GM21723 (cell line): Measurements from ENCODE around the gene CEP44.
"Not testable (repeated sequence)": the region's sequence is repeated elsewhere in the genome, so short reads cannot be mapped to it uniquely, and the experiment has no call there.

Source experiments
- ATAC-seq: cut with Tn5 transposase; IDR thresholded peaks from one replicate; pipeline ENCODE4 v1.9.1; 2021; ENCODE audit warnings: mild to moderate bottlenecking, moderate library complexity; ENCODE audit not compliant: unreplicated experiment

Gene CEP44, protein sequence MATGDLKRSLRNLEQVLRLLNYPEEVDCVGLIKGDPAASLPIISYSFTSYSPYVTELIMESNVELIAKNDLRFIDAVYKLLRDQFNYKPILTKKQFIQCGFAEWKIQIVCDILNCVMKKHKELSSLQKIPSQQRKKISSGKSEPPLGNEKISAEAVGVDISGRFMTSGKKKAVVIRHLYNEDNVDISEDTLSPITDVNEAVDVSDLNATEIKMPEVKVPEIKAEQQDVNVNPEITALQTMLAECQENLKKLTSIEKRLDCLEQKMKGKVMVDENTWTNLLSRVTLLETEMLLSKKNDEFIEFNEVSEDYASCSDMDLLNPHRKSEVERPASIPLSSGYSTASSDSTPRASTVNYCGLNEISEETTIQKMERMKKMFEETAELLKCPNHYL

DNA sequence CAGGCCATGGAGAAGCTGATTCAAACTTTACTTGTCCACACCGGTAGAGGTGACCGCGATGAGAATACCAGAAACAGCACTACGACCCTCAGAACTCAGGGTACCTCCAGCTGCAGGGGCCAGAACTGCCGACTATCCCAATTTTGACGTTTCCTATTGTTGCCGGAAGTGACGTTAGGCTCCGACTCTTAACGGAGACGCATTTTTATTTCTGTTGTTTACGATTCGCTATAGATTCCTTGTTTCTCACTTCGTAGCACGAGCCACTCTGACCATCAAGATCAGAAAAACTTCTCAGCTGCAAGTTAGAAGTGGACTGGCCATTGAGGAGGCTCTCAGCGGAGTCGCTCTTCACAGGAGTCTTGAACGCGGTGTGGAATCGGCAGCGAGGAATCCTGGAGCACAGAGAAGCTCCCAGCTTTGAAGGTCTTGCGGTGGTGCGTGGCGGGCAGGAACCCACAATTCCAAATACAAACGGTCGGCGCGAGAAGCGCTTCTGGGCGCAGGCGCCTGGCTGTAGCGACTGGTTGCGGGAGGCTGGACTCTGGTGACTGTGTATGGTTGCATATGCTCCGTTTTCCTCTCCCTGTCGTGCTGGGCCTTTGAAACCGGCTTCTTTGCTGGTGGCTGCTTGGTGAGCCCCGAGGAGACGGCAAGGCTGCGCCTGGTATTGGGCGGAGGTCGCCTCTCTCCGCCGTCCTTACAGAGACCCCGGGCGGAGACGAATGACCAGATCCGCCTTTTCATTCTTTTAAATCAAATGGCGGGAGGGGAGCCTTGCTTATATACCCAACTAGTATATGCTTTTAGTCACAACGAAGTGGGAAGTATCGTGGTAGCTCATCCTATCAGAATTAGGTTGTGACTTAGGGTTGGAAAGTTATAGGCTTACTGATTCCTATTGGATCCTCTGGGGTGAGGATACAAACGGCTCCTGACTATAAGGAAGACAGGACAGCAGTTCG lies at the start of gene CEP44, which contains the start of gene FBXO8:
TSS of gene CEP44 (plus strand) at position 405 of the 965 bp plus-strand sequence. CDS start 15,211 bp downstream, outside the sequence.
TSS of gene FBXO8 (minus strand) at position 161 of the 965 bp plus-strand sequence. CDS start 20,575 bp downstream, outside the sequence.
- ATAC-seq = peak; percentile 79

DNA sequence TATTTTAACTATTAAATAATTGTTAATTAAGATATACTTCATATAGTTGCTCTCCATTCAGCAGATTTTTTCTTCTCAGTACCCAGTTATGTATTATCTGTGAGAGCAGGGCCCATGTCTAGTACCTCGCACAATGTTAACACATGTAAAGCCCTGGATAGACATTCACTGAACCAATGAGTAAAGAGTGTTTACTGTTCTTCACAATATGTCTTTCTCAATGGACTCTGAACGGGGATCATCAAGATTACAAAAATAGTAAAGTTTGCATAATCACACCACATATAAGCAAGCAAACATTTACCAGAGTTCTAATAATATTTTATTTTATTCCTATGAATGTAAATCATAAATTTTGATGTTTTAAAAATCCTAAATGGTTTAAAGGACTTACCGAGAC lies 47.4 kb upstream of the CEP44 start:
- ATAC-seq = no peak

DNA sequence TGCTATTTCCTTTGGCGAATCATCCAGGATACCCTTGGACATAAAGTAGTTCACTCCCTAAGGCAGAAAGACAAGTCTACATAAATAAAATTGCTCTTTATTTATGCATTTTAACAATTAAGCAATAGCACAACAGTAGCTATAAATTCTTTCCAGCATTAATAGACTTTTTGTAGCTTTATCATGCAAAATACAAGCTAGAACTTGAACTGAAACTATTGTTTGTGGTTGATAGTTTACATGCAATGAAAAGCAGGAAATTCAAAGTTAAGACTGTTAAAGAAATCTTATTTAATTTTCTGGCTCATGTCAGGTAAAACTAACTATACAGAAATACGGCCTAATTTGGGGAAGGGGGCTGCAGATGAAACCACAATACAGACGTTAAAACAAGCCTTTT lies 42.5 kb upstream of the CEP44 start:
- ATAC-seq = no peak

DNA sequence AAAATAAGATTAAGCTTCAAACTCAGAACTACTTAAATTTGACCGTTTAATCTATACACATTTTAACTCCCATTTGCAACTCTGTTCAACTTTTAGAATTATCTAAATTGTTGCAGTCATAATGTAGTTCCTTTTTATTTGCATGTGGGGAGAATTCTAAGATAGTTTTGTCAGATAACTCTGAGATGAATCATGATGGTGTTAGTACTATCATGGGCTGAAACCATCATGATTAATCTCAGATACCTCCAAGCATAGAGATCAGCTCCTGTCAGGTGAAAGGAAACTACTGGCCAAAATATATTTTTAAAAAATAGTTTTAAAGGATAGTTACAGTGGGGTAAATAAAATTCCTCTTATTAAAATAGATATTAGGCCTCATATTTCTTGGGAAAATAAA lies 39.3 kb upstream of the CEP44 start:
- ATAC-seq = no peak

DNA sequence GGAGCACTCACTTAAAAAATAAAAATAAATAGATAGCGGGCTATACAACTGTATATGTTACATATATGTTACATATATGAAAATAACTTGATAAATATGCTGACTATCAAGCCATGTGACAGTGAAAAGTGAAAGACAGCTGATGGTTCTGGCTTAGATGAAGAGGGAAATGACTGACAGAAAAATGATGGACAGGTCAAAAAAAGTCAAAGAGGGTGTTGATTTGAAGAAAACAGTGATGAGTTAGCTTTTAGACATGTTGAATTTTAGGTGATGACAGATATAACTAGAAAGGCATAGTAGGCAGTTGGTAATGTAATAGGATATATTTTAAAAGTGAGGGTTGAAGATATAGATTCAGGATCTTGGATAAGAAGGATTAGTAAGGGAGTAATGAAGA lies 38.0 kb upstream of the CEP44 start:
- ATAC-seq = no peak

DNA sequence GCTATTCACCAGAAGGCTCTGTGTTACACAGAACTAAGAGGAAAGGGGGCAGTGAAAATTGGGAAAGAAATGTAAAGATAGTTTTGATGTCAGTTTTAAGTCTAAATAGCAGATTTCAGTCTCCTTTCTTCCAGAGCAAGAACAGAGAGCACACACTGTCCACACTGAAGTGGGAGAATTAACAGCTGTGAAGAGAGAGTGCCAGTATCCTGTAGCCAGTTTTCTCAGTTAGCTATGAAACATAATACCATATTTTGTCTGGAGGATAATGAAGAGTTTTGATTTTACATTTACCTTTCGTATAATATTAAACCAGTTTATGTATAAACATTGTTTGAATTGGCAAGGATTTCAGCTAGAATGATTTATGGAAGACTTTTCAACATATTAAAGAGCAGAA lies 35.3 kb upstream of the CEP44 start:
- ATAC-seq = no peak

DNA sequence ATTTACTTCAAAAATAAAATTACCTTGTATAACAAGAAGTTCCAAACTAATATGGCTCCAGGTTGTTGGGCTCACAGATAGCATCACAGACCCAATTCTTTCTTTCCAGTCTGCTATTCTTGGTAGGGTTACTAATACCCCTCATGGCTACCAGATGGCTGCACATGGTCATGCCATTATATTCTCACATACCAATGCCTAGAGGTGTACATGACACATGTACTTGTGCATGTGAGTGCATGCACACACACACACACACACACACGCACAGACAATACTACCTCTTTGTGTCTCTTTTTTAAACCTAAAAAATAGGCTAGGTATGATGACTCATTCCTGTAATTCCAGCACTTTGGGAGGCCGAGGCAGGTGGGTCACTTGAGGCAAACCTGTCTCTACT lies 31.3 kb upstream of the CEP44 start:
- ATAC-seq = no peak

DNA sequence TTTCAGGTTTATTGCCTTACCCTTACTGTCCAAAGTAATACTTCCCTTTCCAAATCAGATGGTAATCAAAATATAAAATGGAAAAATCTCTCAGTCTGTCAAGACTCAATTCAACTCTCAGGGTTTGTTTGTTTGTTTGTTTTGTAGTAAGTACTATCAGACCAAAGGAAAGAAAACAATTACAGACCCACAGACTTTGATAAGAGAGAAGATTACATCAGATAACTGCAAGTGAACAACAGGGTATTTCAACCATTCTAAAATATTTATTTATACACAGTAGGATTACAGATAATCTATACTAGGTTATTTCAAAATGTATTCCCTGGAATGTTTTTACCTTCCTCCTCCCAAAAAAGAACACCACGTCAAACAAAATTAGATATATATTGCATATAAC lies 29.1 kb upstream of the CEP44 start:
- ATAC-seq = no peak

DNA sequence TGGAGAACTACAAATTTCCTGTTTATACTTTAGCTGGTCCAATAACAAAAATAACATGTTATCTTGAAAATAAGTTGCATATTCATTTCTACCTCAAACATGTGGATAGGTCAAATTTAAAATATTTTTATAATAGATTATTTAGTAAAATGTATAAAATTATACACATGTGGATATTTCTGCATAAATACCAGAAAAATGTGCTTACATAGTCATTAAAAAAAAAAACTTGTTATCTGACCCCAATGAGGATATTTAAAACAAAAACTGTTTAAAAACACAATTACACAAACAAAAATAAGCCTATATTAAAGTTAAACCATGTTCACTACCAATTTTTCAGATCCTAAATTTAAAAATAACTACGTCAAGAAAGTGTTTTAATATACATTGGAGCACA lies 28.3 kb upstream of the CEP44 start:
- no peak for ATAC-seq

DNA sequence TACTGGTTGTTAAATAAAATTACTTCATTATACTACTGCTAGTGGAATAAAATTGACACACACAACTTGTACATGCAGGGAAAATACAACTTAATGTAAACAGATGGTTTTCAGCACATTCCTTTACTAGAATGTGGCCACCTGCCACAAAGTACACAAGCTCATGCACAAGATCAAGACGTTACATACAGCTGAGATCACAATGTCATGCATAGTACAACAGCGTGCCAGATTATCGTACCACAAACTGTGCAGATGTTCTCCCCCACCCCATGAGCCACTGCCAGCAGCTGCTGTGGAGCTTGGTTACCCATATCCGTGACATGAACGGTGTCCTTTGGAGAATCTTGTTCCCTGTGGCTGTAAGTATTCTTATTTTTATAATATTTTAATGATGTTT lies 27.9 kb upstream of the CEP44 start:
- ATAC-seq = no peak

DNA sequence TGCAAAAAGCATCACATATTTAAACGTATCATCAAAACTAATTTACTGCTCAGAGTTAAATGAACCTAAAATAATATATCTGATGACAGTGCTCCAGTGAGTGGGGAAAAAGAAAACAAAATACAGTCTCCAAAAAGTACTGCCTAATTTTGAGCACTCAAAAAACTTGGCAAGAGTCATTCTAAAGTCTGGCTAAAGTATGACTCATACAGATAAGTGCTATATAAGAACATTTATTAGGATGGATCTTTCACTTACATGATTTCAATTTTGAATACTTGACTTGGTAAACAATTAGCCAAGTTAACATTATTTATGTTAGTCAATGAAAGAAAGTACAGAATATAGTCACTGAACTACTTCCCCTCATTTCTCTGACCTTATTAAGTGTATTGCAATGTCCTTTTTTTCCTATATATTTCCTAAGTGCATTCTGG lies 27.4 kb upstream of the CEP44 start:
- no peak for ATAC-seq

DNA sequence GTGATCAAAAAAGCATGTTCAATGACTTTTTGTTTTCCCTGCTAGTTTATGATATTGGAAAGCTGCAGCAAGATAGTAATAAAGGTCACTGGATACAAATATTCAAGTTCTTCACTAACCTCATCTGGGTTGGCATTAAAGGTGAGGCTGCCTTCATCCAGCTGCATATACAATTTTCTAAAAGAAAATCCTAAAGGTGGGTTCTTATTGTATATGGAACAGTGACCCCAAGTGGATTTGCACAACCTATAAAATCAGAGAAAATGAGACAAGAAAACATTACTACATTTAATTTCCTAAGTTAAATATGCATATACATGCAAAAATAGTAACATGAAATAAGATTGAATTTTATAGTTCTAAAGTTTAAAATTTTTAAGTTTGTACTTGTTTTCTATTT lies 24.1 kb upstream of the CEP44 start:
- ATAC-seq = no peak

DNA sequence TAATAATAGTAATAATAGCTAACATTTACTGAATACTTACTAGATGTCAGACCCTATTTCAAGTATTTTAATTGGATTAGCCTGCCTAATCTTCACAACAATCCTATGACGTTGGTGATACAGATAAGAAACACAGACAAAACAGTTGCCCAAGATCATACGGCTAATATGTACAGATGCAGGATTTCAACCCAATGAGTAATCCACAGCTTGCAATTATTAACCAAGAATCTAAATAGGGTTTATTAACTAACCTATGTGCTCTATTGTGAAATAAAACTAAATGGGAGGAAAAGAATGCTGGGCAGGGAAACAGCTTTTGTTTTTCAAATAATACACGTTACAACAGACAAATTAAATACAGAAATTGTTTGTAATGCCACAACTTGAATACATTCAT lies 23.6 kb upstream of the CEP44 start:
- no peak for ATAC-seq

DNA sequence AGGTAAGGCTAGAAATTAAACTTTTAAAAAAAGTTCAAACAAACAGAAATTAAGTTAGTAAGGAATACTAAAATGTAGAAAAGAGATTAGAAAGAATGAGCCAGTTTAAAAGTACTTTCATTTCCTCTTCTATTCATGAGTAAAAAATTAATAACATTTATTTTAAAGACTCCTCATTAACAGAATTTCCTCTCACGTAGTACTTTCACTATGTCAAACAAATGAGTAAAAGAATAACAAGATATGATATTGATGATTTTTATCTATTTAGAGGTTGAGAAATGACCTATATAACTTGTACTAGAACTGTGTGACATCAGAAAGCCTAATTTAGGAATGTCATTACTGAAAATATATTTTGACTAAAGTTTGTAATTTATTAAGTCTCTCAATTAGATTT lies 22.3 kb upstream of the CEP44 start:
- ATAC-seq = not testable (repeated sequence)

DNA sequence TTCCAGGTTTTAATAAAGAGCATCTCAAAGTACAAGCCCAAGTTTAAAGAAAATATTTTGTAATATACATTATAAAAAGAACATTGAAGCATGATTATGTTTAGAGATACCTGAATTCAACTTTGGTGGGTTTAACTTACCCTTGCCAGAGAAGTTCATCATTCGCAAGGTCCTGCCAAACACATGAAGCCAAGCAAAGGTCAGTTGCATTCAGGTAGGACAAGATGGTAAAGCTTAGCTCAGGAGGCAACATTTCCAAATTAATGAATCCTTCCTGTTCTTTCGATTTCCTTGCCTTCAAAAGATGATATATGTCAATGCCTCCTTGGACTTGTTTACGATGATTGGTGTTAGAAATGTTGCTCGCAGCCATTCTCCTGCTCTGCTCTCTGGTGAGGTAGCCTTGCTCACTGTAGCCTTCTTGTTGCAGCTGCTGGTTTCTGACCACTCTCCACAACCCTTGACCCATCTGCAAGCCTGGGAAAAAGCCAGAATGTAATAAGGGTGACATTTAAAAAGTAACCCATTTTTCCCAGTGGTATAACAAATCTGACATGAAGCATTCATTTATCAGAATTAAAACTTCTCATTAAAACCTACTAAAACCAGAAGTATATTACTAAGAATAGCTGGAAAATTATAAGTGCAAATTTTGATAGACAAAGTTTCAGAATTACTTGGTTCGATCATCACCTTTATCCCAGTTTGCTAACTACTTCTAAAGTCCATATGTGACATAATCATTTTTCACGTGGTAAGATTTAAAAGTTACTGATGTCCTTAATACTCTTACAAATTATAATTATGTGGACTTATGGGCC lies 20.9 kb upstream of the CEP44 start:
- no peak for ATAC-seq

DNA sequence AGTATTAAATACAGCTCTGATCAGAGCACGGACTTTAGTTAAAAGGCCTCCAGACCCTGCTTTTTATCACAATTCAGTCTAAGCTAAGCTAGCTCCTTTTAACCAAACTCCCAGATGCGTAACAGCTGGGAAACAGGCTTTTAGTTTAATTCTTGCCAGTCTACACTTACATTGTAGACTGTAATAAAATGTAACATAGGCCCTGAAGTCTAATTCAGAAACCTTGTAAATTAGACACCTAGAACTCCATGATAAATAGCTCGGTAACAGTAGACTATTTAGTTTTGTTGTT lies 20.3 kb upstream of the CEP44 start:
- ATAC-seq = no peak

DNA sequence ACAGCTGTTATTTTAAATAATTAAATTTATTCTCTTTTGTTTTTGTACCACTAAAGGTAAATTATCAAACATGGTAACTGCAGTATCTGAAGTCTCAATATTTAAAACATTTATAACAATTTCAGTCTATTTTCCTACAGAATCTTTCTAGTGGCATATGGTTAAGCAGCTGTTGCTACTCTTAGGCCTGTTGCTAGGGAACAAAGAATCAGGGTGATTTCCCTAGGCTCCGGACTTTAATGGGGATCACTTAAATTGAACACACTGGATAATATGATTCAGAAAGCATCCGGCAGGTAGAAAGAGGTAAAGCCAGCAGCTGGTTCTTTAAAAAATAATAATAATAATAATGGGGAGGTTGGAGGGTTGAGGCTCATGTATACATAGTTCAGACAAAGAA lies 17.8 kb upstream of the CEP44 start:
- ATAC-seq = no peak

DNA sequence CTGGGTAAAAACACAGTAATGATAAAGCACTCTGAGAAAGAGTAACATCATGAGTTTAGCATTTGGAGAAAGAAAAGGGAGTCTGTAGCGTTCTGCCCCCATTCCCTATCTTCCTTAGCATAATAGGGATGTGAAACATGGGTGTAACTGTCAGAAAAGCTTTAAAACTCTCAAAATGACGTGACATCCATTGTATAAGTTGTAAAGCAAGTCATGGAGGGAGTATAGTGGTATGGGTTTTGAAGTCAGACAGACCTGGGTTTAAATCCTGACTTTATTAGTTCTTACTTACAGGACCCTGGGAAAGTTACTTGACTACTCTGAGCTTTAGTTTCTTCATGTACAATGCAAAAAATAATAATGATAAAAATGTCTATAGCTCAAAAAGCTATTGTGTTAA lies 17.3 kb upstream of the CEP44 start:
- no peak for ATAC-seq

DNA sequence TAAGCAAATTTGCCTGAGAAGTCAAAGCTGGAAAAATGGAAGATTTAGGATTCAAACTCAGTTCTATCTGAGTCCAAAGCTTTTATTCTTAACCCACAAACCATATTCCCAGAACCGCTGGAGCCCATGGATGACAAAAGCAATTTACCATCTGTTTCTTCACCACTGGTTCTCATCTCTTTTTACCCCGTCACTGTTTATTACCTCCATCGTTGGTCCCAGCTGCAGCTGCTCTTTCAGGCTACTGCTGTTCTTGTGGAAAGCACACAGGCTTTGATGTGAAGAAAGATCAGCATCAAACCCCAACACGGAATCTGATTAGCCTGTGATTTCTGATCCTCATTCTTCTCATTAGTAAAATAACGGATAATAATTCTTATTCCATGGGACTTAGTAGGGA lies 9.8 kb upstream of the CEP44 start:
- no peak for ATAC-seq

DNA sequence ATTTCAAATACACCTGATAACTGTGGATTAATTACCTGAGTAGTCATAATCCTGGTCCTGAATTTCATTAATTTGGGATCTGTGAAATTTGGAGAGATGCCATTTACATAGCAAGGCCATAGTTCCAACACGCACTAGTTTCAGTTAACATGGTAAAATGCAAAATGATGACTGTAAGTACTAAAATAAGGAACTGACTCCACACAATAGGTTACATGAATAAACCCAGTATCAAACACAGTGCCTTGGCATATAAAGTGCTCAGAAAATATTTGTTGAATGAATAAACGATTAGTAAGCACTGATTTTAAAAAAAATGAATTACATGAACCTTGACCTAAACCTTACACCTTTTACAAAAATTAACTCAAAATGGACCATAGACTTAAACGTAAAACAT lies 9.3 kb upstream of the CEP44 start:
- ATAC-seq = no peak

DNA sequence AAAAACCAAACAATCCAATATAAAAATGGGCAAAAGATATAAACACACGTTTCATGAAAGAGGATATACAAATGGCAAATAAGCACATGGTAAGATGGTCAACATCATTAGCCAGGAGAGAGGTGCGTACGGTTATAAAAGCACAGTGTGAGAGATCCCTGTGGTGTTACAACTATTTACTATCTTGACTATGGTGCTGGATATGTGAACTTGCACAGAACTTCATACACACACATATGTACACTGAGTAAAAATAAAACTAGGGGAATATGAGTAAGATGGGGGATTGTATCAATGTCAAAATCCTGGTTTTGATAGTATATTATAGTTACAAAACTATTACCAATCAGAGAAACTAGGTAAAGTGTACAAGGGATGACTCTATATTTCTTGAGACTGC lies 8.6 kb upstream of the CEP44 start:
- ATAC-seq = no peak
